OCI-LY3 (cell line): ENCODE data around the gene SSBP2.

ENCODE experiments used
- EZH2phosphoT487 ChIP-seq: fragments of 200-600 bp; shearing (Covaris generic); IDR thresholded peaks from 2 replicates; pipeline ENCODE4 v1.6.1; 2018; ENCODE audit warnings: antibody characterized with exemption, mixed run types, low read depth
- TF ChIP-seq, protein P1 (sequence below): fragments of 200-600, 300-600 bp; sonication (generic); IDR thresholded peaks from 2 replicates; pipeline ENCODE4 v1.5.1; 2014; ENCODE audit warnings: antibody characterized with exemption, low read length, low read depth

DNA sequence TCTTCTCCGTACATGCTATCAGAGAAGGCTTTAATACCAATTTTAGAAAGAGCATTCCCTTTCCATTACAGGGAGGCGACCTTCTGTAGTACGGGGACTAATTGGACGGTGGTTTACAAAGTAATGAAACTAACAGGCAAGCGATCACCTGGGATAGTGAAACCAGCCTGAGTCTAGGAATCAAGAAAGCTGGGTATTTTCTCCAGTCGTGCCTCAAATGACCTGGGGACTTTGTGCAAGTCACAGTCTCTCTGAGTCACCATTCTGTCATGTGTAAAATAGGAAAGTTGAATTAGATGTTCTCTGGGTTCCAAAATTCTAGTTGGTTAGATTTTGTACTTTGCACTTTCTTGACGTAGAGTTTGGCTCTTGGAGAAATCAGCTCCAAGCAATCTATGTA lies 22.7 kb upstream of the SSBP2 start:
- TF ChIP-seq, protein P1, sequence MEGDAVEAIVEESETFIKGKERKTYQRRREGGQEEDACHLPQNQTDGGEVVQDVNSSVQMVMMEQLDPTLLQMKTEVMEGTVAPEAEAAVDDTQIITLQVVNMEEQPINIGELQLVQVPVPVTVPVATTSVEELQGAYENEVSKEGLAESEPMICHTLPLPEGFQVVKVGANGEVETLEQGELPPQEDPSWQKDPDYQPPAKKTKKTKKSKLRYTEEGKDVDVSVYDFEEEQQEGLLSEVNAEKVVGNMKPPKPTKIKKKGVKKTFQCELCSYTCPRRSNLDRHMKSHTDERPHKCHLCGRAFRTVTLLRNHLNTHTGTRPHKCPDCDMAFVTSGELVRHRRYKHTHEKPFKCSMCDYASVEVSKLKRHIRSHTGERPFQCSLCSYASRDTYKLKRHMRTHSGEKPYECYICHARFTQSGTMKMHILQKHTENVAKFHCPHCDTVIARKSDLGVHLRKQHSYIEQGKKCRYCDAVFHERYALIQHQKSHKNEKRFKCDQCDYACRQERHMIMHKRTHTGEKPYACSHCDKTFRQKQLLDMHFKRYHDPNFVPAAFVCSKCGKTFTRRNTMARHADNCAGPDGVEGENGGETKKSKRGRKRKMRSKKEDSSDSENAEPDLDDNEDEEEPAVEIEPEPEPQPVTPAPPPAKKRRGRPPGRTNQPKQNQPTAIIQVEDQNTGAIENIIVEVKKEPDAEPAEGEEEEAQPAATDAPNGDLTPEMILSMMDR: no peak
- no peak for TF ChIP-seq EZH2phosphoT487
